KG1 (cell line): ENCODE results near the gene CD300C.
"Not testable (repeated sequence)": the region's sequence is repeated elsewhere in the genome, so short reads cannot be mapped to it uniquely, and the experiment has no call there.

ENCODE experiments used
- DNase-seq: peaks from one replicate; lab custom pipeline; 2025; lab: John Stamatoyannopoulos, UW

Gene CD300C

GRCh38 chr17:74531231-74531761 is 14.6 kb downstream of the CD300C start, which contains the start of gene CD300LB:
TSS of gene CD300LB (minus strand) at chr17:74531475. CDS start at chr17:74531350, 125 bp downstream.
- no peak for DNase-seq

- no peak for DNase-seq
Measured at GRCh38 chr17:74530831-74531150, 15.1 kb downstream of the CD300C start.

GRCh38 chr17:74529243-74529642 is 16.7 kb downstream of the CD300C start:
- no peak for DNase-seq

- DNase-seq, result no peak
Measured at GRCh38 chr17:74528491-74529199, 17.3 kb downstream of the CD300C start.

GRCh38 chr17:74527756-74528155 is 18.2 kb downstream of the CD300C start:
- no peak for DNase-seq

GRCh38 chr17:74527081-74527480 is 18.8 kb downstream of the CD300C start:
- no peak for DNase-seq

GRCh38 chr17:74526681-74527080 is 19.2 kb downstream of the CD300C start:
- DNase-seq, result no peak

GRCh38 chr17:74525781-74526288 is 20.1 kb downstream of the CD300C start:
- DNase-seq, result no peak

GRCh38 chr17:74525465-74525725 is 20.5 kb downstream of the CD300C start:
- no peak for DNase-seq

GRCh38 chr17:74524653-74525464 is 21.1 kb downstream of the CD300C start:
- no peak for DNase-seq

GRCh38 chr17:74523308-74523707 is 22.6 kb downstream of the CD300C start:
- DNase-seq, result no peak

GRCh38 chr17:74522381-74523105 is 23.4 kb downstream of the CD300C start:
- DNase-seq, result no peak

- DNase-seq, result peak; percentile 70
Measured at GRCh38 chr17:74521701-74522201, 24.2 kb downstream of the CD300C start.

GRCh38 chr17:74520790-74521480 is 25.0 kb downstream of the CD300C start:
- DNase-seq, result no peak

- peak; percentile 87 for DNase-seq
Measured at GRCh38 chr17:74520016-74520434, 25.9 kb downstream of the CD300C start.

GRCh38 chr17:74518413-74518981 is 27.4 kb downstream of the CD300C start:
- not testable (repeated sequence) for DNase-seq

GRCh38 chr17:74516561-74517328 is 29.2 kb downstream of the CD300C start:
- DNase-seq, result no peak

GRCh38 chr17:74515941-74516340 is 30.0 kb downstream of the CD300C start:
- DNase-seq, result no peak

- no peak for DNase-seq
Measured at GRCh38 chr17:74514632-74515334, 31.1 kb downstream of the CD300C start.
